Skeletal muscle satellite cell (primary cell): Measurements from ENCODE around the gene WIPF1.

Source experiments
- H3K27me3 ChIP-seq: 2 replicates; pipeline ENCODE4 v1.7.0; 2013; ENCODE audit warnings: low read length; ENCODE audit not compliant: control insufficient read depth, insufficient read depth
- H3K36me3 ChIP-seq: 2 replicates; pipeline ENCODE4 v1.7.0; 2013; ENCODE audit warnings: mild to moderate bottlenecking, control low read depth, low read length; ENCODE audit not compliant: insufficient read depth
- H3K4me1 ChIP-seq: 2 replicates; pipeline ENCODE4 v1.7.0; 2013; ENCODE audit warnings: low read length; ENCODE audit not compliant: control insufficient read depth, insufficient read depth
- H3K4me2 ChIP-seq: 2 replicates; pipeline ENCODE4 v1.7.0; 2013; ENCODE audit warnings: mild to moderate bottlenecking, low read length
- H3K4me3 ChIP-seq: 2 replicates; pipeline ENCODE4 v1.7.0; 2013; ENCODE audit warnings: low read length
- H3K9ac ChIP-seq: 2 replicates; pipeline ENCODE4 v1.7.0; 2013; ENCODE audit warnings: mild to moderate bottlenecking, low read depth, low read length, moderate library complexity
- H3K9me3 ChIP-seq: replicated peaks from 2 replicates; pipeline ENCODE4 v1.7.0; 2013; ENCODE audit warnings: mild to moderate bottlenecking, control low read depth, low read length

Gene WIPF1

GRCh38 chr2:174617718-174618117 lies 20.1 kb upstream of the WIPF1 start:
- Histone ChIP-seq H3K36me3 (no peaks in the 10 kb centered on the region), H3K9ac (no peak overlapping the region), H3K4me3 (no peak overlapping the region), H3K4me1 (peaks cover 48% of the 10 kb centered on the region), H3K27me3 (no peaks in the 10 kb centered on the region), H3K4me2 (no peak overlapping the region), H3K9me3 (no peaks in the 10 kb centered on the region)

DNA sequence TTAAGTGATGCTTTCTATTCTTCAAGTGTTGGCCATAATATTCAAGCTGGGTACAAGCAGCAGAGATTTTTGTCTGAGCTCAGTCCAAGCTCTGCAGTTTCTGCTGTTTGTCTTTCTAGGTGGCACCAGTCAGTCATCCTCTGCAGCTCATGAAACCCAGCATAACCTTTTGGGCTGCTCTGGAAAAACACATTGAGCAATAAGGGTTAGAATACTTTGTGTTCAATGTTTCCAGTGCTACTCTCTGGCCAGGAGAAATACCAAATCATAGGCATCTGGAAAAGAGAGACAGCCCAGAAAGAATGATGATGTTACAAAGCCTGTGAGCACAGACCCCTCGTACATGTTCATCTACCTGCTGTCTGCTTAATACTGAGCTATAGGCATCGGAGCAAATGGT lies 19.5 kb upstream of the WIPF1 start:
- peaks cover 48% of the 10 kb centered on the region for H3K4me1 ChIP-seq
- no peaks in the 10 kb centered on the region for H3K36me3 ChIP-seq
- H3K9ac ChIP-seq: peak overlapping the region; percentile 39
- H3K9me3 ChIP-seq: no peaks in the 10 kb centered on the region
- H3K4me2 ChIP-seq: peak overlapping the region; percentile 15
- no peaks in the 10 kb centered on the region for H3K27me3 ChIP-seq
- no peak overlapping the region for H3K4me3 ChIP-seq

GRCh38 chr2:174615871-174616436 lies 18.4 kb upstream of the WIPF1 start:
- Histone ChIP-seq H3K9ac (peak overlapping the region; percentile 70), H3K4me3 (no peak overlapping the region), H3K4me1 (peaks cover 48% of the 10 kb centered on the region), H3K4me2 (peak overlapping the region; percentile 55), H3K36me3 (no peaks in the 10 kb centered on the region), H3K27me3 (no peaks in the 10 kb centered on the region), H3K9me3 (no peaks in the 10 kb centered on the region)

- no peaks in the 10 kb centered on the region for H3K36me3 ChIP-seq
- H3K9ac ChIP-seq: peak overlapping the region; percentile 70
- peaks cover 57% of the 10 kb centered on the region for H3K4me1 ChIP-seq
- H3K27me3 ChIP-seq: no peaks in the 10 kb centered on the region
- H3K4me3 ChIP-seq: no peak overlapping the region
- peak overlapping the region; percentile 34 for H3K4me2 ChIP-seq
- no peaks in the 10 kb centered on the region for H3K9me3 ChIP-seq
These were observed 16.7 kb upstream of the WIPF1 start for GRCh38 chr2:174614261-174614660.

DNA sequence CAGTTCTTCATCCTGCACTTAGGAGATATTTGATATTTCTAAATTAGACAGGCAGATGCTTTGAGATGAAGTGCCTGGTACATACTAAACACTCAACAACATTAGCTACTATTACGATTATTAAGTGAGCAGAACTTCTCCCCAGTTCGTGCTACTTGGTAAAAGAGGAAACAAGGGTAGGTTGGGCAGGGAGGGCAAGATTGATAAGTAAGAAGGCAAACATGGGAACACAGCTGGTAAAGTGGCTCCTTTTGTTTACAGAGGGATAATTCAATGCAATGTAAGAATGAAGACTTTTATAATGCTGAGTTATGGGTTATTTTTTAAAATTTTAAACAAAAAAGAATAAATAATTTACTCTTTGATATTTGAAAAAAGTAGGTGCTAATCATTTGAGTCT lies 15.9 kb upstream of the WIPF1 start:
- Histone ChIP-seq H3K27me3 (no peaks in the 10 kb centered on the region), H3K4me3 (no peak overlapping the region), H3K4me1 (peaks cover 57% of the 10 kb centered on the region), H3K36me3 (no peaks in the 10 kb centered on the region), H3K4me2 (no peak overlapping the region), H3K9ac (no peak overlapping the region), H3K9me3 (no peaks in the 10 kb centered on the region)

DNA sequence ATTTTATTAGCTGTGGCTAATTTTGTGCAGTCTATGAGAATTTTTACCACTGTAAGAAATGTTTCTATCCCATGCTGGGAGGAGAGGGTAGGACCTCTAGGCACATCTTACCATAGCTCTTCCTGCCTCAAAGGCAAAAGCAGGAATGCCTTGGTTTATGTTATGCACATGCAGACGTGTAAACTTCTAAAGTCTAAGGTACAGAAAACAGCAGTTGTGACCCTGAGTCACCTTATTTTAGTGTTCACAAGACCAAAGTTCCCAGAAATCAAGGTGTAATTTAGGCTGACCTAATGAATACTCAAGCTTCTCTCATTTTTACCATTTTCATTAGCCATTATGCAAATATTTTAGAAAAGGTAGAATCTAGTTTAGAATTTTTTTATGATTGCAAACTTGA lies 15.4 kb upstream of the WIPF1 start:
- H3K4me1 ChIP-seq: peaks cover 58% of the 10 kb centered on the region
- no peak overlapping the region for H3K4me3 ChIP-seq
- no peaks in the 10 kb centered on the region for H3K9me3 ChIP-seq
- no peak overlapping the region for H3K9ac ChIP-seq
- no peaks in the 10 kb centered on the region for H3K36me3 ChIP-seq
- H3K4me2 ChIP-seq: no peak overlapping the region
- H3K27me3 ChIP-seq: no peaks in the 10 kb centered on the region

DNA sequence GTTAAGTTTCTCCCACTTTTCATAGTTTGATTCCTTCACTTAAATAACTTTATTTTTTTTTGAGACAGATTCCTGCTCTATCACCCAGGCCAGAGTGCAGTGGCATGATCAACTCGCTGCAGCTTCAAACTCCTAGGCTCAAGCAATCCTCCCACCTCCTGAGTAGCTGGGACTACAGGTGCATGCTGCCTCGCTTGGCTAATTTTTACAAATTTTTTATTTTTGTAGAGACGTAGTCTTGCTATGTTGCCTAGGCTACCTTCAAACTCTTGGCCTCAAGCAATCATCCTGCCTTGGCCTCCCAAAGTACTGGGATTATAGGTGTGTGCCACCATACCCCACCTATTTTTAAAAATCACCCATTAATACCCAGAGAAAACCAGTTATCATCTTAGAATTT lies 14.2 kb upstream of the WIPF1 start:
- Histone ChIP-seq H3K9me3 (no peaks in the 10 kb centered on the region), H3K4me1 (peaks cover 54% of the 10 kb centered on the region), H3K4me3 (no peak overlapping the region), H3K36me3 (no peaks in the 10 kb centered on the region), H3K4me2 (no peak overlapping the region), H3K27me3 (no peaks in the 10 kb centered on the region), H3K9ac (no peak overlapping the region)

DNA sequence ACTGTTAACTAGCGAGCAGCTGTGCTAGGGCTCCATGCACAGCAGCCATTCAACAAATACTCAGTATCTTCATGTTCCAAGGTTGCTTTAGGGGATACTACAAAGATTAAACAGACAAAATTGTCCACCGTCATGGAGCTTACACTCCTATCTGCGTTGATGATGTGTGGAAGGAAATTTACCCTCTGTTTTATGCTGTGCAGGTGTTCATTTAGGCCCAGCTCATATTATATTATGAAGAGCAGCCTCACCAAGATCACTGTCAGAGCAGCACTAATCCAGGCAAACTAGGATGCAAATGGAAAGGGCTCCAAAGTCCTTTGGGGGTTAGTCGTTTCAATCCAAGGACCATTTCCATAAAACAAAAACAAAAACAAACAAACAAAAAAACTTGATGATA lies 13.4 kb upstream of the WIPF1 start:
- Histone ChIP-seq H3K4me3 (no peak overlapping the region), H3K9ac (no peak overlapping the region), H3K4me2 (no peak overlapping the region), H3K4me1 (peaks cover 53% of the 10 kb centered on the region), H3K9me3 (no peaks in the 10 kb centered on the region), H3K36me3 (no peaks in the 10 kb centered on the region), H3K27me3 (no peaks in the 10 kb centered on the region)

- H3K4me1 ChIP-seq: peaks cover 55% of the 10 kb centered on the region
These were observed 12.8 kb upstream of the WIPF1 start for GRCh38 chr2:174610243-174610995.

GRCh38 chr2:174609261-174609660 lies 11.7 kb upstream of the WIPF1 start:
- Histone ChIP-seq H3K36me3 (no peaks in the 10 kb centered on the region), H3K4me1 (peaks cover 46% of the 10 kb centered on the region)

More at GRCh38 chr2:174610243-174610995, 12.8 kb upstream of the WIPF1 start:
- Histone ChIP-seq H3K4me3 (no peak overlapping the region), H3K9me3 (no peaks in the 10 kb centered on the region), H3K4me2 (no peak overlapping the region), H3K9ac (no peak overlapping the region), H3K36me3 (no peaks in the 10 kb centered on the region), H3K27me3 (no peaks in the 10 kb centered on the region)

DNA sequence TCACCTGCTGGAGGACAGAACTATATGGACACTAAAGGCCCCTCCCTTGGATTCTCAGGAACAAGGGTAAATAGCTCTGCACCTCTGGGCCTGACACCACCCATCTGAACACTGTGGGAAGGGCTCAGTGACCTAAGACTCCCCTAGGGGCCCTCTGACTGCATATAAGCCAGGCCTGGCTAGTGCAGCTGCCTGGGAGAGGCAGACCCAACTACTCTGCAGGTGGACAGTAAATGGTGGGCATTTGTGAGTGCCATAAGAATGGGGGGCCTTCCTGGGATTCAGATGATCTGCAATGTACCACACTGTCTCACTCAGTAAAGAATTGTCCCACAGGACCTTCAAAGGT lies 11.2 kb upstream of the WIPF1 start:
- Histone ChIP-seq H3K27me3 (no peaks in the 10 kb centered on the region), H3K4me1 (peaks cover 42% of the 10 kb centered on the region), H3K4me2 (no peak overlapping the region), H3K4me3 (no peak overlapping the region), H3K9me3 (no peaks in the 10 kb centered on the region), H3K36me3 (no peaks in the 10 kb centered on the region), H3K9ac (no peak overlapping the region)

More at GRCh38 chr2:174609261-174609660, 11.7 kb upstream of the WIPF1 start:
- no peaks in the 10 kb centered on the region for H3K9me3 ChIP-seq
- H3K4me2 ChIP-seq: no peak overlapping the region
- no peak overlapping the region for H3K9ac ChIP-seq
- no peak overlapping the region for H3K4me3 ChIP-seq
- no peaks in the 10 kb centered on the region for H3K27me3 ChIP-seq
